ENCODE measurements around the gene PTGIS. TPM values are rescaled to one million over a fixed set of nuclear protein-coding genes. Genes with fewer than 3 reads are reported as not detected.

PTGIS gene
- polyA plus RNA-seq, 1 donor (not counting 4 experiments of a cell fraction or from before 2014, with no cell fraction given), result not detected

GRCh38 chr20:49529470-49529869 lies 38.5 kb downstream of the PTGIS start:
- dilution Hi-C loops (cut with MboI; ENCODE audit: extremely low pct_ligation_motif_present, low sequenced_read_pairs), result no loop called here
- no peaks in the 10 kb centered on the region for H3K79me2 ChIP-seq (ENCODE audit: control insufficient read depth, insufficient read depth, low read length)
- no peaks in the 10 kb centered on the region for H3K9me3 ChIP-seq (ENCODE audit: control insufficient read depth, low read depth, low read length)
- no peaks in the 10 kb centered on the region for H3K36me3 ChIP-seq (ENCODE audit: control insufficient read depth in 2 of 2, extremely low read depth in 1 of 2, insufficient read depth in 2 of 2, low read length in 2 of 2)
- no peak overlapping the region for H3K4me2 ChIP-seq (ENCODE audit: control insufficient read depth, extremely low read depth, insufficient read depth, low read depth, low read length)
- H3K27me3 ChIP-seq (ENCODE audit: control insufficient read depth, extremely low read depth, insufficient read depth, low read length), result no peaks in the 10 kb centered on the region
- FAIRE-seq (peak; percentile 51), DNase-seq (ENCODE audit: low read depth, low spot score) (no peak)
- TF ChIP-seq CTCF (optimal IDR thresholded peaks at IDR 0.05 in 1 of 3, IDR thresholded peaks at IDR 0.05 in 1 of 3, conservative IDR thresholded peaks at IDR 0.05 in 1 of 3; ENCODE audit: extremely low read depth in 1 of 3, insufficient read depth in 2 of 3, low read length in 3 of 3) (no peak), EZH2 (IDR thresholded peaks at IDR 0.05; ENCODE audit: low read length) (no peak)
- H3K27ac ChIP-seq (ENCODE audit: control insufficient read depth, insufficient read depth, low read length), result no peak overlapping the region
- peaks cover 5% of the 10 kb centered on the region for H3K4me1 ChIP-seq (ENCODE audit: control insufficient read depth, extremely low read depth, insufficient read depth, low read length)
- H3K9me1 ChIP-seq (ENCODE audit: control insufficient read depth, extremely low read depth, insufficient read depth, low read length), result no peaks in the 10 kb centered on the region
- no peak overlapping the region for H3K4me3 ChIP-seq (ENCODE audit: control insufficient read depth in 2 of 3, extremely low read depth in 1 of 3, insufficient read depth in 2 of 3, low read depth in 1 of 3, low read length in 3 of 3)
- no peak overlapping the region for H3K9ac ChIP-seq (ENCODE audit: control insufficient read depth, extremely low read depth, insufficient read depth, low read length)
- no peaks in the 10 kb centered on the region for H4K20me1 ChIP-seq (ENCODE audit: control insufficient read depth, extremely low read depth, insufficient read depth, low read length)
- H2AFZ ChIP-seq (ENCODE audit: control insufficient read depth, low read length), result no peak overlapping the region

- no peak overlapping the region for H2AFZ ChIP-seq (ENCODE audit: control insufficient read depth, low read length)
- no peak for TF ChIP-seq EZH2 (IDR thresholded peaks at IDR 0.05; ENCODE audit: low read length)
- no peak for TF ChIP-seq CTCF (optimal IDR thresholded peaks at IDR 0.05 in 1 of 3, IDR thresholded peaks at IDR 0.05 in 1 of 3, conservative IDR thresholded peaks at IDR 0.05 in 1 of 3; ENCODE audit: extremely low read depth in 1 of 3, insufficient read depth in 2 of 3, low read length in 3 of 3)
- H3K27ac ChIP-seq (ENCODE audit: control insufficient read depth, insufficient read depth, low read length), result no peak overlapping the region
- H3K9me3 ChIP-seq (ENCODE audit: control insufficient read depth, low read depth, low read length), result no peaks in the 10 kb centered on the region
- no peak overlapping the region for H3K4me3 ChIP-seq (ENCODE audit: control insufficient read depth in 2 of 3, extremely low read depth in 1 of 3, insufficient read depth in 2 of 3, low read depth in 1 of 3, low read length in 3 of 3)
- no peak for DNase-seq (ENCODE audit: low read depth, low spot score)
- no peak overlapping the region for H3K9ac ChIP-seq (ENCODE audit: control insufficient read depth, extremely low read depth, insufficient read depth, low read length)
- dilution Hi-C loops (cut with MboI; ENCODE audit: extremely low pct_ligation_motif_present, low sequenced_read_pairs), result no loop called here
- no peaks in the 10 kb centered on the region for H3K27me3 ChIP-seq (ENCODE audit: control insufficient read depth, extremely low read depth, insufficient read depth, low read length)
- FAIRE-seq, result no peak
- no peak overlapping the region for H3K4me2 ChIP-seq (ENCODE audit: control insufficient read depth, extremely low read depth, insufficient read depth, low read depth, low read length)
- no peaks in the 10 kb centered on the region for H3K9me1 ChIP-seq (ENCODE audit: control insufficient read depth, extremely low read depth, insufficient read depth, low read length)
- H3K36me3 ChIP-seq (ENCODE audit: control insufficient read depth in 2 of 2, extremely low read depth in 1 of 2, insufficient read depth in 2 of 2, low read length in 2 of 2), result no peaks in the 10 kb centered on the region
- no peaks in the 10 kb centered on the region for H4K20me1 ChIP-seq (ENCODE audit: control insufficient read depth, extremely low read depth, insufficient read depth, low read length)
- H3K4me1 ChIP-seq (ENCODE audit: control insufficient read depth, extremely low read depth, insufficient read depth, low read length), result peaks cover 5% of the 10 kb centered on the region
- no peaks in the 10 kb centered on the region for H3K79me2 ChIP-seq (ENCODE audit: control insufficient read depth, insufficient read depth, low read length)
Measured at GRCh38 chr20:49526568-49526967, 41.4 kb downstream of the PTGIS start.

Data from keratinocyte (primary cell).